CD4-positive, alpha-beta T cell treated with Interleukin-6 at 100 ng/mL for 8 hours (primary cell): ENCODE measurements around the gene DRAM1.
"Not testable (repeated sequence)": the region's sequence is repeated elsewhere in the genome, so short reads cannot be mapped to it uniquely, and the experiment has no call there.

Source experiments
- DNase-seq: peaks from one replicate; pipeline ENCODE4 v3.0.0-alpha.2; 2020; ENCODE audit warnings: mixed read lengths, low spot score

Gene DRAM1

GRCh38 chr12:101906226-101906625 is 28.8 kb downstream of the DRAM1 start:
- no peak for DNase-seq

DNA sequence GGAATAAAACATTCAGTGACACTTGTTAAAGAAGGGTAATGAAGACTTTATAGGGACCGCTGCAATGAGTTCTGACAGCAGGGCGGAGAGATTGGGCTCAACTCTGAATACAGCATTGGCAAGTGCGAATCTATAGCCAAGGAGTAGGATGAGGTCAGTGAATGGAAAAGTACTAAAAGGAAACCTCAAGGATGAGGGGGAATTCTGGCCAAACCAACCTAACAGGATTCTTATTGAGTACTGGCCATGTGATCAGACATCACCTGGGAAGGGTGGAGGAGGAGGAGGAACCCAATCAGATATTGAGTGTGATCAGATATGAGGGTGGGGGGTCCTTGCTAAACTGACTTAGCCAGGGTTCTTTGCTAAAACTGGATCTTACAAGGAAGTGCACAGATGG is 31.0 kb downstream of the DRAM1 start:
- no peak for DNase-seq

DNA sequence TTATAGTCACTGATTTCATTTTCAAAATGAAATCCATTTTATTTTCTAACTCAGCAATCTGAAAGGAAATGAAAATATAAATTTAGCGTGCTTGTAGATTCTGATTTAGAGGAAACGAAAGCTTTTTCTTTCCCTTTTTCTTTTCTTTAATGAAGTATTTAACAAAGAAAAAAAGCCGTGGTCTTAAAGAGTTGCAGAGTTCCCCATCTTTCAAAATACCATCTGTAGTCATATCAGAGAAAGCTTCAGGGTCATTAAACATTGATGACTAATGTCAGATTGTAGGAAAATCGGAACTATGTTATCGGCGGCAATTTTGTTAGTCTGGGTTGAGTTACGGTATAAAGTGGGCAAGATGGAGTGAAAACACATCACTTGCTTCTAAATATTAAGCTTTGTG is 32.3 kb downstream of the DRAM1 start:
- no peak for DNase-seq

- DNase-seq, result no peak
Observed at GRCh38 chr12:101915841-101916240, 38.5 kb downstream of the DRAM1 start.

- DNase-seq, result not testable (repeated sequence)
Observed at GRCh38 chr12:101918805-101919204, 41.4 kb downstream of the DRAM1 start.

GRCh38 chr12:101919447-101919846 is 42.1 kb downstream of the DRAM1 start:
- no peak for DNase-seq

- no peak for DNase-seq
Observed at GRCh38 chr12:101920906-101921305, 43.5 kb downstream of the DRAM1 start.

GRCh38 chr12:101923045-101923718 is 45.8 kb downstream of the DRAM1 start:
- DNase-seq, result no peak

- no peak for DNase-seq
Observed at GRCh38 chr12:101924618-101925017, 47.2 kb downstream of the DRAM1 start.

DNA sequence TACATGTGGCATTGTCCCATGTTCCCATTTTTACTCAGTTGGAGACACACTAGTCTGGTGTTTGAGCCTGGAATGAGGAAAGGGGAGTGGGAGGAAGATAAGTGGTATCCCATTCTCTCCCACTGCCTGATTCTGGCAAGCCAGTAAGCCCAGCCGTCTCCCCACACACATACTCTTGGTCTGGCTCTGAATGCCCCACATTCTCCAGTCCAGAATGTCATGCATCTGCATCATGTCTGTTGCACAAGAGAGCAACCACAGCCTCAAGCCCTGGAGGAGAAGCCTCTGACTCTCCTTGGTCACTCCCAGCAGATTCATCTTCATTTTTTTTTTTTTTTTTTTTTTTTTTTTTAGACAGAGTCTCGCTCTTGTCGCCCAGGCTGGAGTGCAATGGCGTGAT is 48.0 kb downstream of the DRAM1 start:
- no peak for DNase-seq

- no peak for DNase-seq
Observed at GRCh38 chr12:101925935-101926334, 48.6 kb downstream of the DRAM1 start.

- no peak for DNase-seq
Observed at GRCh38 chr12:101927036-101927435, 49.7 kb downstream of the DRAM1 start.

- DNase-seq, result no peak
Observed at GRCh38 chr12:101927999-101928398, 50.6 kb downstream of the DRAM1 start.

DNA sequence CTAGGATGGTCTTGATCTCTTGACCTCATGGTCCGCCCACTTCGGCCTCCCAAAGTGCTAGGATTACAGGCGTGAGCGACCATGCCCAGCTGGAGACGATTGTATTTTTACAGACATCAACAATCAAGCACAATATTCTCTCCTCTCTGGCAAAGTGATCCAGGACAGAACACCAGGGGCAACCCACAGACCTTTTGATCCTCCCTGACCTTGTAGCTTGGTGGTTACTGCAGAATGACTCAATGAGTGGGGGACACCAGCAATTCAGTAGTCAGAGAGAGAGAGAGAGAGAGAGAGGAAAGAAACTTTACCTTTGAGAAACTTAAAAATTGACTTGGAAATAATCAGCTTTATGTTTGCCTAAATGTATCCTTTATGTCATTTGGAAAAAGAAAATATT is 51.2 kb downstream of the DRAM1 start:
- no peak for DNase-seq

DNA sequence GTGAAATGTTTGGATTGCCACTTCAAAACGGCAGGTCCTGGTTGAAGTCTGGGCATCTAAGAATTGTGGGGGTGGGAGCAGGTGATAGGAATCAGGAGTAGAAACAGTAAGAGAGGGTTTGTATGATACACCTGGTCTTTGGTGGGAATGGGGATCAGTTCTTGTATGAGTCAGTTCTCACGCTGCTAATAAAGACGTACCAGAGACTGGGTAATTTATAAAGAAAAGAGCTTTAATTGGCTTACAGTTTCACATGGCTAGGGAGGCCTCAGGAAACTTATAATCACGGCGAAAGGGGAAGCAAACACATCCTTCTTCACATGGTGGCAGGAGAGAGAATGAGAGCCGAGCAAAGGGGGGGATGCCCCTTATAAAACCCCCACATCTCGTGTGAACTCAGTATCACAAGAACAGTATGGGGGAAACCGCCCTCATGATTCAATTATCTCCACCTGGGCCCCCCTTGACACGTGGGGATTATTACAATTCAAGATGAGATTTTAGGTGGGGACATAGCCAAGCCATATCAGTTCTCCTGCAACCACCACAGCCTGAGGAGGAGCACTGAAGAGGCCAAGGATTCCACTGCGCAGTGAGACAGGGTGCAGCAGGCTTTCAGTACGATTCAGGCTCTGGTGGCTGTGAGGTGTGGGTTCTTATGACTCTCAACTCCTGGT is 52.1 kb downstream of the DRAM1 start:
- no peak for DNase-seq

DNA sequence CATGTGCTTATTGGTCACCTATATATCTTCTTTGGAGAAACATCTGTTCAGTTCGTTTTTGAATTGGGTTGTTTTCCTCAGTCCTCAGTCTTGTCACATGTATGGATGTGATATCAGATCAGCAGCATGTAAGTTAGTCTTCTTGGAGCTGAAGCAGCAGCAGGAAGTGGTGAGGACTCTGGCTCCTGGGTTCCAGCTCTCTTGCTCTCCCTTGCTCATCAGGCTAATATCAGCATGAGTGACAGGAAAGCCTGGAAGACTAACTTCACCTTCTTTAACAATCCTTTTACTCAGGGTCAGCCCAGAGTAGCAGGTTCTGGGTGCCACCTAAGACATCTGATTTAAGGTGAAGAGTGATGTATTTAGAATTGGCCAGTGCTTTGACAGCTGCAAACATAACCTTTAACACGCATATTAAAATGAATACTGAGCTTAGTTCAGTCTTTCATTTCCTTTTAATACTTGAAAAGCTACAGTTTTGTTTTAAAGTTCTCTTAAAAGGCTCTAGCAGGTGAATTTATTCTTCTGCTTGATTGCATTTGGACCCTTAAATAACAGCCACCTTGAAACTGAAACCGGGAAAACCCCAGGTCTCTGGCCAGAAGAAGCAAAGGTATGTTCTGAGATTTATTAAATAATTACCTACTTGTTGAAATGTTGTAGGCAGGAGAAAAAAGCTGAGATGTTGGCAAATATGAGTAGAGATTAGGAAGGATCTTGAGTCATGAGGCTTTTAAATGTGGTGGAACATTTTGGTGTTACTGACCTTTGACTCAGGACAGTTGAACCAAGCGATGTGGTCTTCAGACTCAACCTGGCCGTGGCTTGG is 54.3 kb downstream of the DRAM1 start:
- no peak for DNase-seq

DNA sequence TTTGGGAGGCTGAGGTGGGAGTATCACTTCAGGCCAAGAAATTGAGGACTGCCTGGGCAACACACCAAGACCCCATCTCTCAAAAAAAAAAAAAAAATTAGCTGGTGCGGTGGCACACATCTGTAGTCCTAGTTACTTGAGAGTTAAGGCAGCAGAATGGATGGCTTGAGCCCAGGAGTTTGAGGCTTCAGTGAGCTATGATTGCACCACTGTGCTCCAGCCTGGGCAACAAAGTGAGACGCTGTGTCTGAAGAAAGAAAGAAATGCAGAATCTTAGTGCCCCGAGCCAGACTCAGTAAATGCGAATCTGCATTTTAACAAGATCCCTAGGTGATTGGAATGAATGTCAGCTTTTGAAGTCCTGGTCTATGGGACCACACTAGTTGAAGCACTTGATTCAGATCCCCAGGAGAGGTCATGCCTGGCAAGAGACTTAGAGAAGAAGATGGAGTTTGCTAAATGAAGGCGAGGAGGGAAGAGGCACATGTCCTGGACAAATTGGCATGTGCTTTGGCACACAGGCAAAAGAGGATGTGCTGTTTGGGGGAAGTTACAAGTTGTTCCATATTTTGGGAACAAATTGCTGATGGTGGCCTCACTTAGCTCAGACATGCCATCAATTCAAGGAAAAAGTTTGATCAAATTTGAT is 56.6 kb downstream of the DRAM1 start:
- DNase-seq, result no peak

DNA sequence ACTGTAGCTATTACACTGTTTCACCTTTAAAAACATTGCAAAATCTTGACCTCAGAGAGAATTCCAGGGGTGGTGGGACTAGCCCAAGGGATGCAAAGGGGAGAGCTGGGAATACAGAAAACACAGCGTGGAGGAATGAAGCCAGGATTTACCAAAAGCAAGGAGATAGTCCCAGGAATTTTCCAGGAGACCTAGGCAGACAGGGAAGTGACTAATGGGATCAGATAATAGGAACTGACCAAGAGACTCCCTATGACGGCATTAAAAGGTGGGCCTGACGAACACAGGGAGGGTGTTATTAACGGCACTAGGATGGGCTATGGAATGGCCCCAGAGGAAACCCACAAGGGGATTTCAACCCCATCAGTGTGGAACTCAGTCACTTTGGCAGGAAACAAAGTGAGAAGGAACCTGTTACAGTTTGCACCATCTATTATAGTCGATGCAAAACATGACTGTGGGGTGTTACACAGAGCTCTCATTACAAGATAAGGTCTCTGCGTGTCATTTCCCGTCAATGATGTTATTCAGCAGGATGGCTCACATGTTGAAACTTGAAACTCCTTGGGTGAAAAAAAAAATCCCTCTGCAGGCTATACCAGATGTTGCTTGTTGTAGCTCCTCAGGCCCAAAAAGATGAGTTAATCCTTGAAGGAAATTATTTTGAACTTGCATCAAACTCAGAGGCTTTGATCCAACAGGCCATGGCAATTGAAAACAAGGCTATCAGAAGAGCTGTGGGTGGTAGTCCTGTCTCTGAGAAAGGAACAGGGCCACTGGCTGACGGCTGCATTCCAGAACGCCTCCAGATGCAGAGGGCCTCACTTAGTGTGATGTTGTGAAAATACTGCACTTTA is 58.7 kb downstream of the DRAM1 start:
- DNase-seq, result no peak

DNA sequence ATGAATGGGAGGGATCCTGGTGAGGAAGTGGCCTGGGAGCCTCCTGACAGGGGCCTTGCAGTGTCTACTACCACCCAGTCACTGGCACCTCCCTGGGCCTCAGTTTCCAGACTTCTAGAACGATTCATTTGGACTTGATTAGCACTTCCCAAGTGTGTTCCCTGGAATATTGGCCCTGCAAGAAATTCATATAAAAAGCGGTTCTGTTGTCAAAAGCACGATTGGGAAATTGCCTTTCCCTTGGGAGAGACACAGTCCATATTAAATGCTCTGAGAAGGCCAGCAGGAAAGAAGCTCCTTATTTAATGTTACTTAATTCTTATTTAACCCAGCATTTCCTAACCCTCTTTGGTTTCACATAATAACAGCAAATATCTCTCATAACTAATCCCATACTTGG is 61.9 kb downstream of the DRAM1 start:
- no peak for DNase-seq

DNA sequence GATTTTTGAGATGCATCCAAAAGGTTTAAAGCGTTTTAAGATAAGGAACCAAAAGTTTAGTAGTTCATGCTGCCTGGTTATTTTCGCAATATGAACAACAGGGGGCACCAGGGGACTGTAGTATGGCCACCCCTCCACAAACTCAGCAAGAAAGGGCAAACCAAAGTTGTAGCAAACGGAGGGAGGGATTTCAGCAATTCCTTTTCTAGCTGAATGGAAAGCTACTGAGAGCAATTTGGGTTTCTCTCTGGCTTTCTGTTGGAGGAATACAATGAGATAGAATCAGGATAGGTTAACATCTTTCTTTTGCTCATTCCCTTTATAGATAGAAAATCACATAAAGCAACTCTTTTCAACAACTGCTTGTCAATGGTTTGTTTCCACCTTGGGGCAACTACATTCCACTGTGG is 62.5 kb downstream of the DRAM1 start:
- DNase-seq, result peak; percentile 51

GRCh38 chr12:101940400-101940950 is 63.1 kb downstream of the DRAM1 start:
- no peak for DNase-seq
